MV-4-11 (cell line): ENCODE results near the gene KRT14.
"Not testable (repeated sequence)": the region's sequence is repeated elsewhere in the genome, so short reads cannot be mapped to it uniquely, and the experiment has no call there.

Source experiments
- DNase-seq: peaks from one replicate; lab custom pipeline; 2025; lab: John Stamatoyannopoulos, UW

The KRT14 gene

DNA sequence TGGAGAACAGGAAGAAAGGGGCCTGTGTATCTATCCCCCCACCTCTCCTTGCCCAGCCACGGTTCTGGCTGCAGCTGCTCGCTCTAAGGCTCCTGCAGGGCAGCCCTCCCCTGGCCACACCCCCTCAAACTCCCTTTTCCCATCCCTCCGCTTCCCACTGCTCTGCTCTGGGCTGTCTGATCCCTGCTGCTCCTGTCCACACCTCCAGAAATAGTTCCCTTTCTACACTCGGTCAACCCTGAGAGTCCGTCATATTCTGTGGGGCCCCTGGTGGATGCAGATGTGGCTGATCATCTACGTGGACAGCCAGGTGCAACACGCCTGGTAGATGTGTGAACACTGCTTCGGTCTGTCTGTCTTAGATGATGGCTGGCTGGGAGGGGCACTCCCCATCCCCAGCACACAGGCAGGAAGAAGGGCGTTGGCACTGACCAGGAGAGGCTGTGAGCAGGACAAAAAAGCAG lies 39.3 kb downstream of the KRT14 start:
- DNase-seq, result no peak

DNA sequence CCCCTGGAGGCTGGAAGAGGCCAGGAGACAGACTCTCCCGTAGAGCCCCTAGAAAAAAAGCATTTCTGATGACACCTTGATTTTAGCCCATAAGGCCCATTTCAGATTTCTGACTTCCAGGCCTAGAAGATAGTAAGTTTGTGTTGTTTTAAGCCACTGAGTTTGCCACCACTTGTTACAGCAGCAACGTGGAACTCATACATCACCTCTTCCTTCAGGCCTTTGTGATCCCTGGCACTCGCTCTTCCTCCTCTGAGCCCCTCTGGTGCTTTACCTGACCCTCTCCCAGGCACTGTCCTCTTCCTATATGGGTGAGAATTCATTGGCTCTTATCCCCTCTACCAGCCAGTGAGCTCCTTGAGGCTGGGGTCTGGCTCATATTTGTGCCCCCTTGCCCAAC lies 39.9 kb downstream of the KRT14 start:
- no peak for DNase-seq

DNA sequence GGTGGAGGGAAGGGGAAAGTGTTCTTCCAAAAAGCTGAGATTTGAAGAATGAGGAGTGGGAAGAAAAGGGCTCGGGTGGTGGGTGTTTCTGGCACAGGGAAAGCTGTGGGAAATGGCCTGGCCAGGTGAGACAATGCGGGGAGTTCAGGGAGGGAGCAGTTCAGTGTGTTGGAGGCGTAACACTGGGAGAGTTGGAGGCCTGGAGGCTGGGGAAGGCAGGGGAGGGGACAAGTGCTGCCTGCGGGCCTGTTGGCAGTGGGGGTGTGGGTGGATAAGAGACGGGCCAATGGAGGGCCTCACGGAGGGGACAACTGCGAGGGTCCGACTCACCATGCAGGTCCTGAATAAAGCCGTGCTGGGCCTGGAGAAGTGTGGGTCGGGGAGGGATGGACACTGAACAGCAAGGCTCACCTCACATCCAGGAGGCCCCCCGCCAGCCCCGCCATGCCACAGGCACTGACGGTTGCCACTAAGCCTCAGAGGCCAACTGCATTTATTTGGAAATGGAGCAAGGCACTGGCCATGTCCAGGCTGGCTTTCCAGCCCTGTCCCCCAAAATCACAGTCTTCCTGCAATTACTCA lies 40.8 kb downstream of the KRT14 start:
- DNase-seq, result no peak

DNA sequence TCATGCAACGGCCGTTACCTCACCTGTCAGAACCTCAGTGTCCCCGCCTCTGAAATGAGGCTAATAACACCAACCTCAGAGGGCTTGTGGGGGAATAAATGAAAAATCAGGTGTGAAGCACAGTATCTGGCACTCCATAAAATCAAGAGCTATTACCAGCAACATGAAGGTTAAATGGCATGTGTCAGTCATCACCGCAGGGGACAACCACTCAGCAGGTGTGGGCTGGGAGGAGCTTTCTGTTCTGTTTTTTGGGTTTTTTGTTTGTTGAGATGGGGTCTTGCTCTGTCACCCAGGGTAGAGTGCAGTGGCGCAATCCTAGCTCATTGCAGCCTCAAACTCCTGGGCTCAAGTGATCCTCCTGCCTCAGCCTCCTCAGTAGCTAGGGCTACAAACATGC lies 41.8 kb downstream of the KRT14 start:
- DNase-seq, result no peak

DNA sequence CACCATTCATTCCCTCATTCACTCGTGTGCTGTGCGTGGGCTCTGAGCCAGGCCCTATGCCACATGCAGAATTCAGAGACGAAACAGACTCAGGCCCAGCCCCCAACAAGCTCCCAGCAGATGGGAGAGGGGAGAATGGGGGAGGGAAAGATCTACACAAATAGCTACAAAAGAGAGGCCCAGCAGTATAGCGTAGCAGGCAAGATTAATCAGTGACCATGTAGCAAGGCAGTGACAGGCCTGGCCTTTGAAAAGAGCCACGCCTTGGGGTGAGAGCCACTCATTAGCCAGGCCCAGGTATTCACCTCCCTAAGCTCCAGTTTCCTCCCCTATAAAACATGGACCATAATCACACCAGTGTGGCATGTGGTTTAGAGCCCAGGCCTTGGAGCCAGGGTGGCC lies 42.2 kb downstream of the KRT14 start:
- no peak for DNase-seq

DNA sequence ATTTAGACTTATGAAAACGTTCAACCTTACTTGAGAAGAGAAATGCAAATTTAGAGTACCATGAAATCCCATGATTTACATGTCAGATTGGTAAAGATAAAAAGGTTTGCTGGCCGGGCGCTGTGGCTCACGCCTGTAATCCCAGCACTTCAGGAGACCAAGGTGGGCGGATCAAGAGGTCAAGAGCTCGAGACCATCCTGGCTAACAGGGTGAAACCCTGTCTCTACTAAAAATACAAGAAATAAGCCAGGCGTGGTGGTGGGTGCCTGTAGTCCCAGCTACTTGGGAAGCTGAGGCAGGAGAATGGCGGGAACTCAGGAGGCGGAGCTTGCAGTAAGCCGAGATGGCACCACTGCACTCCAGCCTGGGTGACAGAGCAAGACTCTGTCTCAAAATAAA lies 43.9 kb downstream of the KRT14 start:
- DNase-seq, result not testable (repeated sequence)

DNA sequence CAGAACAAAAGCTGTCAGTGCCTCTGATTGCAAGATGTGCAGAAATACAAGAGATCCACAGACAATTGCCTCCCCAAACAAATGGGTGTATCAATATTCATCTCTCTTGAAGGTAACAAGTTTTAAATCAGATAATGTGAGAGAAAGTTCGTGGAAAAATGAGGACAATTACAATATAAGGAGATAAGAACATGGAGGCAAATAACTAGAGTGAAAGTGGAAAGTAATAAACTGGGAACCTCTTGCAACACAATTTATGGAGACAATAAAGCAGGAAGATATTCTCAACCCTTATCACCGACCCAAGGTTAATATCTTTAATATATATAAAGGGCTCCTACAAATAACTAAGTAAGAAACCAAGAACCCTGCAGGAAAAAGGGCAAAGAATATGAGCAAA lies 44.3 kb downstream of the KRT14 start:
- no peak for DNase-seq

DNA sequence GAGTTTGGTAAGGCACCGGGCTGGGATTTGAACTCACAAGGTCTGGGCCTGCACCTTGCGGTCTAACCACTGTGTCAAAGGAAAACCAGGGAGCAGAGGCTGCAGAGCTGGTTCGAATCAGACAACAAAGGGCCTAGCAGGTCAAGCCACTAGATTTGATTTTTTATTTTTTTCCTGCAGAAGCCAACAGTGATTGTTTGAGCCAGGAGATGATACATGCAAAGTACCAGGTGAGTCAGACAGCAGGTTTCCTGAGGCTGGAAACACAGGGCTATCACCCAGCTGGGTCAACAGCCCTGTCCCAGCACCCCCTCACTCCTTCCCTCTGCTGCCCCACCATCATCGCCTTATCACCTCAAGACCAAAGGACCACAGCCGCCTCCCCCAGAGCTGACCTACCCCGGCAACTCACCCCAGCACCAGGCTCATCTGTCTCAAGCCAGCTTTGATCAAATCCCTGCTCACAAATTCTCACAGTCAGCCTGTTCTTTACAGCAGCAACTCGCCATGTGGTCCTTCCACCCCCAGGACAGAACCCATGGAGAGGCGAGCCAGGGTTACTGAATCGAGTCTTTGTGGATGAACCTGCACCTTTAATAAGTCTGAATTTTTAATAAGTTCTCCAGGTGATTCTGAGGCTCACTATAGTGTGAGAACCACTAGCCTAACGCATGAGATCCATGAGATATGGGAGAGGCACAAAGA lies 45.6 kb downstream of the KRT14 start:
- DNase-seq, result no peak

DNA sequence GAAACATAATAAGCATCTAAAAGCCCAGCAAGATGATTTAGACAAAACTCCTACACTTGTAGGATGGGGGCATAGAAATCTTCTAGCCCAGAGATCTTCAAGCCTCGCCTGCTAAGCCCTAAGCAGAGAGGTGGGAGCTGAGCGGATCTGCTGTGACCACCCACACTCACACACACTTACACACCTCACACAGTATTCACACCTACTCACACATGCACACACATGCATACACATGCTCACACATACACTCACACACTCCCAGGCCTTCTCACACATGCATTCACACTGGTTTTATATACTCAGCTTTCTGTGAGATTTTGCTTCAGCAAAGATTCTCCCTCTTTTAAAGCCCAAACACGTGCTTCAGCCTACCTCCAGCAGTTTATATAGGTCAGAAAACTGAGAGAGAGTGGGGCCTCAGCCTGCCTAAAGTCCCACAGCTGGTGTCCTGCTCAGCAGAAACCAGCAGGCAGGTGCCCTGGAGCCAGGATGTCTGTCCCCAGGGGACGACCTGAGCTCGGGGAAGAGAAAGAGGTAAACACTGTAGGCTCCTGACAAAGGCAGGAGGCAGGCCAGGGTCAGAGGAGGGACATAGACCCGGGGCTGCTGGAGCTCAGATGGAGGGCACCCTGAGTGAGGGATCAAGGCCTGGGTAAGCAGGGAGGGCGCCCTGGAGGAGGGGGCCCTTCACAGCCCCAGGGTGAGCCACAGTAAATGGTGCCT lies 46.6 kb downstream of the KRT14 start:
- DNase-seq, result no peak

DNA sequence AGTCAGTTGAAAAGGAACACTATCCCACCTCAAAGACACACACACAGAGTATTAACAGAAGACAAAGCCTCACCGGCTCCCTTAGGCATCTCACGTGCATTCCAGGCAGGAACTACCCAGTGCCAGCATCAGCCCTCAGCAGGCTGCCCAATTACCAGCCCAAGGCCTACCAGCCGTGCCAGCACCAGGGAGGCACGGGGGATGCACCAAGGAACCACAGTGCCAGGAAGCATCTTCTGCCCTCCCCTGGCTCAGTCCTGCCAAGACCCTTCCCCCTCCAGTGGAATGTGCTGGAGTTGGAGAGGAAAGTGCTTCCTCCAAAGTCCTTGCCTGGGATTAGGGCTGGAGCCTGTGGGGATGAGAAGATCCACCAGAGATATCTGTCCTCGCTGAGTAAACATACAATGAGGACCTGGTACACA lies 47.6 kb downstream of the KRT14 start:
- DNase-seq, result no peak

DNA sequence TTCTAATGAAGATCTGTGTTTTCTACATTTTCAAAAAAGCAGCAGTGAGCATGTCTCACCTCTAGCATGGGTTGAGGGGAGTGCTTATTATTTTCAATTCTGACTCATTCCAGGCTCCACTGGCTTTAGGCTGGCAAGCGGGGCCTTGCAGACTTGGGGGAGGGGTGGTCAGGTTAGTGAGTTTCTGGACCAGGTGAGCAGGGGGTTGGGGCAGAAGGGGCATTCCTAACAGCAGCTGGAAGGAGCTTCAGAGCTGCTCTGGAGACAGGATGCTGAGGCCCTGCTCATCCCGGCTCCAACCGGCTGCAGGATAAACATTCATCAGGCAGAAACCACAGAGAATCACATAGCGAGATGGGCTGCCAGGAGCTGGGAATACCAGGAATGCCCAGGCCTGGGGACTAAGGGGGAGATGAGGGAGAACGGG lies 48.1 kb downstream of the KRT14 start:
- DNase-seq, result no peak

DNA sequence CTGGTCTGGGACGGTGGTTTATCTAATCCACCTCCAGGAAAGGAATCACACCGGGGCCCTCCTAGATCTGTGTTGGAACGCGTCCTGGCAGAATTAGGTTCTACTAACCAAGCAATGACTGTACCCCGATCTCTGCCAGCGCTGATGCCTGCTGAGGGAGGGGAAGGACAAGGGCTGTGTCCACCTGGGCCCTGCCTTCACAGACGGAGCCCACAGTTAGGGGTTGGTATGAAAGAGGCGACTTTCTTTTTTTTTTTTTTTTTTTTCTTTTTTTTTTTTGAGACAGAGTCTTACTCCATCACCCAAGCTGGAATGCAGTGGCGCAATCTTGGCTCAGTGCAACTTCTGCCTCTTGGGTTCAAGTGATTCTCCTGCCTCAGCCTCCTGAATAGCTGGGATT lies 48.7 kb downstream of the KRT14 start:
- no peak for DNase-seq

DNA sequence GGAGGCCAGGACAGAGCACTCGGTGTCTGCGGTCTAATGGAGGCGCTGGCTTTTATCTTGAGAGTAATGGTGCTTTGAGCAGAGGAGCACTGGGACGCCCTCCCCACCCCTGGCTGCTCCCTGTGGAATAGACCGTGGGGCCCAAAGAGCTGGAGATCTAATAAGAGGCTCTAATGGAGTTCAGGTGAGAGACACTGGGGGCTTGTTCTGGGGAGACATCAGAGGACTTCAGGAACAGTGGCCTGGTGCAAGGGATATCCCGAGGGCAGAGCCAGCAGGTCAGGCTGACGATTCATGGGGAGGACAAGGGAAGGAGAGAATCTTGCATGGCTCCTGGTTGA lies 49.1 kb downstream of the KRT14 start:
- no peak for DNase-seq

DNA sequence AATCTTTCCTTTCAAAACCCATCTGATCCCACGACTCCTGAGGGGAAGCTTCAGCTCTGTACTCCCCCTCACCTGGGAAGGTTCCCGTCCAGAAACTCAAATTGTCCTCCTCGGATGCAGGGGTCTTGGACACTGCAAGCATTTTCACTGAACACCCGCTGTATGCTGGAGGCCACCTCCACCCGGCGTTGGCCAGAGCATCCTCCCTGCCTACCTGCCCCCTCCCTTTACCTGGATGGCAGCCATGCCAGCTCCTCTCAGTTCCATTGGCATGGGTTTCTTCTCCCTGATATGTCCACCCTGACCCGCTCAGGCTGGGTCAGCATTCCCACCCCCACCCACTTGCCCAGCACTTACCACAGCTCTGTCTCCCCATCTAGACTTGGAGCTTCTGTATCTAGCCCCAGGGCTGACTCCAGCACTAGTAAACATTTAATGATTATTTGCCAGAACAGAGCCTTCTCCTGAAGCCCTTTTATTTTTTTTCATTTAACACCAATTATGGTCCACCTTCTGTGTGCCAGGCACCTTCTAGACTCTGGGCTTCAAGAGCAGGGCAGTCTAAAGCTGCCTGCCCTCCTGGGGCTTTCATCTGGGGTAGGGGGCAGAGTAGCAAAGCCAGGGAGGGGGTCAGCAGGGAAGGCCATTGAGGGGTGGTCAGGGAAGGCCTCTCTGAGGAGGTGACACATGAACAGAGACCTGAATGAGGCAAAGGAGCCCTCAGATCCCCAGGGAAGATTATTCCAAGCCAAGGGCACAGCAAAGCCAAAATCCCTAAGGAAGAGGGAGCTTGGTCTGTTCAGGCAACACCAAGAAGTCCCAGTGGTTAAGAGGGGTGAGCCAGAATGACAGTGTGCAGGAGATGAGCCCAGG lies 49.7 kb downstream of the KRT14 start:
- no peak for DNase-seq

DNA sequence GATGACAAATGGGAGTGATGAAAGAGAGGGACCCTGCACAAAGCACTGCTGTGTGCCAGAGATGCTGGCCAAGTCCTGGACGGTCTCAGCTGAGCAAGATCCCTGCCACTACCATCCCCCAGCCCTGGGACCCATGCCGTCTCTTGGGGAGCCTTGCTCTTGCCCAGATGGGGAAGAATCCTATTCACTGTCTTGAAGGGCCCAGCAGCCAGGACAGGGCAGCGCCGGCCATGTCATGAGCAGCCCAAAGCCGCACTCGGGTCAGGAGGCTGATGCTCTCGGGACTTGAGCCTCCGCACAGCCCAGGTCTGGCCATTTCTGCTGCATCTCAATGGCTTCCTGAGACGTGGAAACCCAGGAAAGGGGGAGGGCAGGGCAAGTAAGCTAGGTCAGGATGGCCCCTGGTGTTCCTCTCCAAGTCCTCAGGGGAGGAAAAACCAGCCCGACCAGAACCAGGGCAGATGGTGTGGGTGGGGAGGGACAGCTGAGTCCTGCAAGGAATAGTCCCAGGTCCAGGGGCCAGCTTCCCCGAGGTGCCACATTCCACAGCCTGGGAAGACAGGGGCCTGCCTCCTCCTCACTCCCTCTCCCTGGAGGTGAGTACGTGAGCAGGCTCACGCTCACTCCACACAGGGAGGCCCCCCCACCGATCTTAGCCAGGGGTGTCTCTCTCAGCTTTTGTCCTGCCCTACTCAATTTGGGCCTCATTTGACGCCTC lies 50.8 kb downstream of the KRT14 start:
- DNase-seq, result no peak

DNA sequence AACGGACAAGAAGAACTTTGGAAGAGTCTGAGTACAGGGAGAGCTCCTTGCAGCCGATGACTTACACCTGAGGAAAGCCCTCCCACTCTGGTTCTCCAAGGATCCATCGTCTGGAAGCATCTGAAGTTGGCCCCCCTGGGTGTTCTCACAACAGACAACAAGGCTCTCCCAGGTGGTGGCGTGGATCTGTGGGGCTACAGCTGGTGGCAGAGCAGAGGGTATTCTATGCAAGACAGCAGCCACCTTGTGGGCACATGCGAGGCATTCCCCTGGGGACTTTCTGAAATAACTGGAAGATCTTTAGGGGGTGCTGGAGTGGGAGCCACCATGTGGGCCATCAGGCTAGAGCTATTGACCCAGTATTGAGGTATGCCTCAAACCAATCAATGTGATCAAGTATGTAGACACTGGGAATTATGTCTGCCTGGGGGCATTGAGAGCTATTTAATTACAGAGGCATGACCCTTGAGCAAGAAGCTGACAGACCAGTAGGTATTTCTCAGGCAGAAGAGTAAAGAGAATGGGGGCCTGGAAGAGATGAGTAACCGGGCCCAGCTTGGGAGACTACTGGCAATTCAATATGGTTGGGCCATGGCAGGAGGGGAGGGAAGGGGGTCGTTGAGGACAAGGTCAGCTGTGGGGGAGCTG lies 51.7 kb downstream of the KRT14 start:
- no peak for DNase-seq

DNA sequence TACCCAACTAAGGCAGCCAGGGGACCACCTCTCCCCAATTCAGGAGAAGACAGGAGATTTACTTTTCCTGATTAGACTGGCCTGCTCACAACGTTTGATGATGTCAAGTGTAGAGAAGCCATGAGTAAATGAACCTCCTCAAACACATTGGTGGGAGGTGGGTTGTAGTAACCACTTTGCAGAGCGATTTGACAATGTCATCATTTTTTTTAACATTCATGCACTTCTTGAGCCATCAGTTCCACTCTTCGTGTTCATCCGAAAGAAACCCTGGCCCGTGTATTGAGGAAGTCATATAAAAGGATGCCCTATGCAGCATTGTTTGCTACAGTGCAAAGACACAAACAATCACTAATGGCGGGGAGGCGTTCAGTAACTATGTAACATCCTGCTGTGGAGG lies 53.1 kb downstream of the KRT14 start:
- no peak for DNase-seq

DNA sequence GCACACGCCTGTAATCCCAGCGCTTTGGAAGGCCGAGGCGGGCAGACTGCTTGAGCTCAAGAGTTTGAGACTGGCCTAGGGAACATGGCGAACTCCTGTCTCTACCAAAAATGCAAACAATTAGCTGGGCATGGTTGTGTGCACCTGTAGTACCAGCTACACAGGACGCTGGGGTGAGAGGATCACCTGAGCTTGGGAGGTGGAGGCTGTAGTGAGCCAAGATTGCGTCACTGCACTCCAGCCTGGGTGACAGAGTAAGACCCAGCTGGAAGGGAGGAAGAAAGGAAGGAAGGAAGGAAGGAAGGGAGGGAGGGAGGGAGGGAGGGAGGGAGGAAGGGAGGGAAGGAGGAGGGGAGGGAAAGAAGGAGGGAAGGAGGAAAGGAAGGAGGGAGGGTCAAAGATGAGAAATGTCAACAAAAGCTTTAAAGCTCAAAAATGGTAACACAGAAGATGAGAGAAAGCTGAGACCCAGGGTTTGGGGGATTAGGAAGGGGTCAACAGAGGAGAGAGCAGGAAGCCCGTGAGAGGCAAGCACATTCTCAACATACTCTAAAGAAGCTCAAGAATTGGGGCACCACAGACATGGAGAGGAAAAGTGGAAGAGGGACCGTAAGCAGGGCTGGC lies 53.6 kb downstream of the KRT14 start:
- DNase-seq, result no peak
